IPS-NIHi11 (cell line): ENCODE measurements around the gene SIK3.

Source experiments
- DNase-seq: peaks from one replicate; pipeline ENCODE4 v3.0.0; 2012; ENCODE audit warnings: mixed read lengths, low spot score

SIK3 gene

GRCh38 chr11:116929414-116930090 is 168.7 kb downstream of the SIK3 start:
- no peak for DNase-seq

GRCh38 chr11:116928845-116929244 is 169.4 kb downstream of the SIK3 start:
- no peak for DNase-seq

- no peak for DNase-seq
Observed at GRCh38 chr11:116928102-116928777, 170.0 kb downstream of the SIK3 start.

- DNase-seq, result no peak
Observed at GRCh38 chr11:116927163-116927974, 170.9 kb downstream of the SIK3 start.

- DNase-seq, result no peak
Observed at GRCh38 chr11:116925050-116925449, 173.2 kb downstream of the SIK3 start.

GRCh38 chr11:116918925-116919655 is 179.1 kb downstream of the SIK3 start:
- DNase-seq, result no peak

- no peak for DNase-seq
Observed at GRCh38 chr11:116917632-116918031, 180.6 kb downstream of the SIK3 start.

GRCh38 chr11:116916886-116917285 is 181.3 kb downstream of the SIK3 start:
- no peak for DNase-seq

GRCh38 chr11:116916052-116916451 is 182.2 kb downstream of the SIK3 start:
- DNase-seq, result no peak

- DNase-seq, result no peak
Observed at GRCh38 chr11:116913000-116913399, 185.2 kb downstream of the SIK3 start.

- DNase-seq, result no peak
Observed at GRCh38 chr11:116911976-116912734, 186.1 kb downstream of the SIK3 start.

- DNase-seq, result no peak
Observed at GRCh38 chr11:116910847-116911246, 187.4 kb downstream of the SIK3 start.

GRCh38 chr11:116910378-116910777 is 187.8 kb downstream of the SIK3 start:
- DNase-seq, result no peak

GRCh38 chr11:116909245-116909644 is 189.0 kb downstream of the SIK3 start:
- DNase-seq, result no peak

GRCh38 chr11:116906479-116906878 is 191.7 kb downstream of the SIK3 start:
- no peak for DNase-seq

GRCh38 chr11:116903090-116903489 is 195.1 kb downstream of the SIK3 start:
- DNase-seq, result no peak

GRCh38 chr11:116901964-116902688 is 196.1 kb downstream of the SIK3 start:
- DNase-seq, result no peak

- DNase-seq, result no peak
Observed at GRCh38 chr11:116901211-116901610, 197.0 kb downstream of the SIK3 start.

- no peak for DNase-seq
Observed at GRCh38 chr11:116896211-116896610, 202.0 kb downstream of the SIK3 start.

GRCh38 chr11:116895048-116895757 is 203.0 kb downstream of the SIK3 start:
- peak; percentile 74 for DNase-seq
